B cell (primary cell): Measurements from ENCODE around the gene SUGCT.

Experiments used
- CTCF ChIP-seq: fragments of 200-600 bp; IDR thresholded peaks from one replicate; pipeline ENCODE4 v1.8.0; 2022; ENCODE audit warnings: antibody characterized with exemption, mild to moderate bottlenecking
- EZH2 ChIP-seq: IDR thresholded peaks from 2 replicates; pipeline ENCODE4 v1.6.1; 2012; ENCODE audit warnings: borderline replicate concordance, low read depth, mild to moderate bottlenecking, moderate library complexity, low read length; ENCODE audit not compliant: insufficient read depth, poor library complexity, severe bottlenecking

DNA sequence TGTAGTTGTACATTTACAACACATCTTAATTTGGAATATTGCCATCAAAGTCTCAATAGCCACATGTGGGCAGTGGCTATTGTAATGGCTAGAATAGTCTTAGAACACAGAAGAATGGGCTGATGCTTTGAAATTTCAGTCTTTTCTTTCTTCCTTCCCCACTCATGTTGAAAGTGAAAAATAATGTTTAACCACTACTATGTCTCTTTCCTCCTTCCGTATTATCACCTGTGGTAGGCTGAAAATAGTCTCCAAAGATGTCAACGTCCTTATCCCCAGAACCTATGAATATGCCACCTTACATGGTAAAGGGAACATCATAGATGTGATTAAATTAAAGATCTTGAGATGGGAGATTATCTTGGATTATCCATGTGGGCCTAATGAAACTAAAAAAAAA is 154.0 kb downstream of the SUGCT start:
- TF ChIP-seq CTCF = no peak
- no peak for TF ChIP-seq EZH2
